Activated T-helper 2 cell treated with anti-CD3 and anti-CD28 coated beads, Interferon-gamma antibody, Interleukin-2, Interleukin-4, amounts not matched to agents 10 μg/mL and 5 μg/mL and 100 μg/mL, durations not matched to agents 14 hours and 24 hours and 36 hours (primary cell): ENCODE data around the gene ENTPD2. TPM values are rescaled to one million over a fixed set of nuclear protein-coding genes. Genes with fewer than 3 reads are reported as not detected.

Source experiments
- DNase-seq: peaks from one replicate; pipeline ENCODE4 v3.0.0; 2021; ENCODE audit warnings: low spot score
- H3K27ac Mint-ChIP-seq: one replicate; pipeline ENCODE4 v1.8.0; 2021; ENCODE audit warnings: mixed read lengths
- H3K27me3 Mint-ChIP-seq: one replicate; pipeline ENCODE4 v1.8.0; 2021; ENCODE audit warnings: low read depth, mixed read lengths
- H3K36me3 Mint-ChIP-seq: one replicate; pipeline ENCODE4 v1.8.0; 2021; ENCODE audit warnings: low read depth, mixed read lengths
- H3K4me1 Mint-ChIP-seq: one replicate; pipeline ENCODE4 v1.8.0; 2021; ENCODE audit warnings: low read depth, mixed read lengths
- H3K4me3 Mint-ChIP-seq: one replicate; pipeline ENCODE4 v1.8.0; 2021; ENCODE audit warnings: low read depth, mild to moderate bottlenecking, moderate library complexity, mixed read lengths
- H3K9me3 Mint-ChIP-seq: one replicate; pipeline ENCODE4 v1.8.0; 2021; ENCODE audit warnings: mixed read lengths
- intact Hi-C: fragments of 100-400 bp; cut with micrococcal nuclease; formaldehyde crosslinking; loops from one replicate; pipeline ENCODE4 v1.15.1; 2023
- total RNA-seq: library from RNA; stranded (reverse); gene quantifications from 2 replicates; pipeline ENCODE4 v1.2.3, GENCODE V29; 2022

ENTPD2 gene
- total RNA-seq = not detected in 2 replicates

- Mint-ChIP-seq H3K36me3 (no peaks in the 10 kb centered on the region), H3K27me3 (peaks cover 13% of the 10 kb centered on the region), H3K9me3 (no peaks in the 10 kb centered on the region), H3K27ac (no peak within 1 kb of the TSS), H3K4me3 (no peak within 1 kb of the TSS), H3K4me1 (no peaks in the 10 kb centered on the region)
- DNase-seq = peak; percentile 26
- intact Hi-C loops = no loop called here
These were observed at the start of gene ENTPD2 for GRCh38 chr9:137053944-137054931. Gene ENTPD2, minus strand, starts transcription at chr9:137054061. Its CDS starts 64 bp downstream, at chr9:137053997.

GRCh38 chr9:137103206-137103999, 49.5 kb upstream of the ENTPD2 start:
- Mint-ChIP-seq H3K4me1 (no peaks in the 10 kb centered on the region), H3K9me3 (peaks cover 3% of the 10 kb centered on the region), H3K27ac (no peak overlapping the region), H3K4me3 (no peak overlapping the region), H3K36me3 (peaks cover 13% of the 10 kb centered on the region), H3K27me3 (no peaks in the 10 kb centered on the region)
- DNase-seq = no peak
- intact Hi-C loops = no loop called here

- intact Hi-C loops = no loop called here
- no peaks in the 10 kb centered on the region for H3K27me3 Mint-ChIP-seq
These were observed 45.4 kb upstream of the ENTPD2 start for GRCh38 chr9:137099231-137099630.

GRCh38 chr9:137097761-137098462, 44.1 kb upstream of the ENTPD2 start:
- no peaks in the 10 kb centered on the region for H3K9me3 Mint-ChIP-seq
- peaks cover 23% of the 10 kb centered on the region for H3K36me3 Mint-ChIP-seq
- H3K4me1 Mint-ChIP-seq = peaks cover 9% of the 10 kb centered on the region
- intact Hi-C loops = no loop called here
- H3K4me3 Mint-ChIP-seq = no peak overlapping the region
- no peaks in the 10 kb centered on the region for H3K27me3 Mint-ChIP-seq
- no peak for DNase-seq
- no peak overlapping the region for H3K27ac Mint-ChIP-seq

More at GRCh38 chr9:137099231-137099630, 45.4 kb upstream of the ENTPD2 start:
- H3K9me3 Mint-ChIP-seq = peaks cover 3% of the 10 kb centered on the region
- H3K36me3 Mint-ChIP-seq = peaks cover 18% of the 10 kb centered on the region
- DNase-seq = no peak
- peaks cover 9% of the 10 kb centered on the region for H3K4me1 Mint-ChIP-seq
- H3K4me3 Mint-ChIP-seq = no peak overlapping the region
- H3K27ac Mint-ChIP-seq = no peak overlapping the region

- intact Hi-C loops = no loop called here
- DNase-seq = no peak
- peaks cover 31% of the 10 kb centered on the region for H3K36me3 Mint-ChIP-seq
- H3K4me1 Mint-ChIP-seq = peaks cover 9% of the 10 kb centered on the region
- H3K4me3 Mint-ChIP-seq = no peak overlapping the region
- peak overlapping the region; percentile 85 for H3K27ac Mint-ChIP-seq
- H3K27me3 Mint-ChIP-seq = no peaks in the 10 kb centered on the region
- no peaks in the 10 kb centered on the region for H3K9me3 Mint-ChIP-seq
These were observed 43.1 kb upstream of the ENTPD2 start for GRCh38 chr9:137096785-137097546.

- Mint-ChIP-seq H3K4me1 (peaks cover 9% of the 10 kb centered on the region), H3K9me3 (no peaks in the 10 kb centered on the region), H3K36me3 (peaks cover 31% of the 10 kb centered on the region), H3K27ac (peak overlapping the region; percentile 85), H3K4me3 (peak overlapping the region; percentile 63), H3K27me3 (no peaks in the 10 kb centered on the region)
- intact Hi-C loops = loop anchor here (1.0 to 2.0 kb wide), 2 partner anchors 9 to 19 kb away; partner anchors contain the start of gene DPP7
- peak; percentile 81 for DNase-seq
These were observed 42.0 kb upstream of the ENTPD2 start for GRCh38 chr9:137095664-137096517.

GRCh38 chr9:137089232-137089947, 35.5 kb upstream of the ENTPD2 start:
- no peak overlapping the region for H3K27ac Mint-ChIP-seq
- peaks cover 27% of the 10 kb centered on the region for H3K4me1 Mint-ChIP-seq
- H3K9me3 Mint-ChIP-seq = no peaks in the 10 kb centered on the region
- no peaks in the 10 kb centered on the region for H3K27me3 Mint-ChIP-seq
- DNase-seq = no peak
- peaks cover 30% of the 10 kb centered on the region for H3K36me3 Mint-ChIP-seq
- H3K4me3 Mint-ChIP-seq = peak overlapping the region; percentile 5
- intact Hi-C loops = loop anchor here (5.0 kb wide), 1 partner anchor 148 kb away; no protein-coding TSS in a partner anchor

- Mint-ChIP-seq H3K36me3 (peaks cover 25% of the 10 kb centered on the region), H3K4me1 (peaks cover 34% of the 10 kb centered on the region), H3K27me3 (no peaks in the 10 kb centered on the region), H3K9me3 (no peaks in the 10 kb centered on the region), H3K27ac (peak overlapping the region; percentile 84), H3K4me3 (peak overlapping the region; percentile 85)
- intact Hi-C loops = loop anchor here (5.0 kb wide), 1 partner anchor 149 kb away; no protein-coding TSS in a partner anchor
- DNase-seq = no peak
These were observed 34.3 kb upstream of the ENTPD2 start for GRCh38 chr9:137088121-137088520.

- intact Hi-C loops = loop anchor here (1.0 to 5.0 kb wide), 4 partner anchors 8 to 150 kb away; partner anchors contain the start of gene DPP7
- Mint-ChIP-seq H3K36me3 (peaks cover 18% of the 10 kb centered on the region), H3K27me3 (no peaks in the 10 kb centered on the region)
These were observed 33.6 kb upstream of the ENTPD2 start for GRCh38 chr9:137087409-137087925.

GRCh38 chr9:137086531-137087408, 32.9 kb upstream of the ENTPD2 start, which contains the start of gene MAN1B1:
Gene MAN1B1, plus strand, starts transcription at chr9:137086985. Its CDS starts 15 bp downstream, at chr9:137087000.
- Mint-ChIP-seq H3K9me3 (no peaks in the 10 kb centered on the region), H3K4me3 (peak within 1 kb of the TSS; percentile 92), H3K27ac (peak within 1 kb of the TSS; percentile 88), H3K4me1 (peaks cover 34% of the 10 kb centered on the region), H3K27me3 (no peaks in the 10 kb centered on the region), H3K36me3 (peaks cover 20% of the 10 kb centered on the region)
- peak; percentile 100 for DNase-seq
- intact Hi-C loops = loop anchor here (1.0 to 5.0 kb wide), 5 partner anchors 9 to 151 kb away; partner anchors contain the start of genes DPP7 and SAPCD2

More at GRCh38 chr9:137087409-137087925, 33.6 kb upstream of the ENTPD2 start:
- Mint-ChIP-seq H3K4me3 (peak overlapping the region; percentile 85), H3K27ac (peak overlapping the region; percentile 84), H3K4me1 (peaks cover 34% of the 10 kb centered on the region), H3K9me3 (no peaks in the 10 kb centered on the region)
- no peak for DNase-seq
